ENCODE results near the gene SGCD.

Gene SGCD

DNA sequence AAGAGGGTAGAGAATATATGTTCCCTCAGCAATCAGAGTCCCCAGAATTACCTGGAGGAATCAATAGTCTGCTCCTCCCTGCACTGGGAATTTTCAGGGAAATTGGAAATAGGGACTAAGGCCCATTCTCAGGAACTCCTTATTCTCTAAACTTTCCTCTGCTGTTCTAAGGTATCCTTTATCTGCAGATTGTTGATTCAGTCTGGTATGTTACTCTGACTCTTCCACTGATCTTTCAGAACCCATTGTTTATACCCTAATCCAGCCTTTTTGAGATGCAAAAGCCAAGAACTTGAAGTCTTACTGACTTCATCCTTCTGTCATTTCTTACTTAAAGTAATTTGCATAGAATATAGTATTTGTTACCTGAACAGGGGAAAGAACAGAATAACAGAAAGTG is 379.7 kb downstream of the SGCD start:
- no peak for FAIRE-seq

DNA sequence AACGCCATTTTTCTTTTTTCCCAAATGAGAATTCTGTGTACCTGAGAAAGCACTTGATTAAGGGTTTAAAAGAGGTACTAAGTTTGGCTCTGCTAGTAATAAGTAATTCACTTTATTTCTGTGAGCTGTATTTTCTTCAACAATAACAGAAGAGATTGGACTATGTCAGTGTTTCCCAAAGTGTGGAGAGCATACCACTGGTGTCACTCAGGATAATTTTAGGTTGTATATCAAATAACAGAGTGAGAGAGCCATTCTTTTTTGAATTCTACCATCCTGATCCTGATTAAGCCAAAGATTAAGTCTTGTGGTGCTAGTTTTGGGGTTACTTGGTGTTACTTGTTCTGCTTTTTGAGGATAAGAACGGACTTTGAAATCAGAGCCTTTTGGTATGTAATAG is 380.8 kb downstream of the SGCD start:
- FAIRE-seq, result no peak

DNA sequence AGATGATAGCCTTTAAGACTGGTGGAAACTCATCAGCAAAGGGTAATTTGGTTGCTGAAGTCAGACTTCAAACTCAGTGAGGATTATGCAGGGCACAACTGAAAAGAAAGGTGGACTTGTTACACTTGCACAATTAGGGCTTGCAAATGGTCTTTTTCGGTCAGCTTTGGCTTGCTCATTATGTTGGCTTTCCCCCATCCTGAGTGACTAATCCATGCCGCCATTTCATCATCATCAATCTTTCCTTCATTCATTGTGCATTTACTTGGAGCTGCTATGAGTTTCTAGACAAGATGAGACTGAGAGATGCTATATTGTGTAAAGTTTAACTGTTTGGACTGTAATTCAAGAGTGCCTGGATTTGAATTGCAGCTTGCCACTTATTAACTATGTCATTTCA is 388.3 kb downstream of the SGCD start:
- FAIRE-seq, result no peak

DNA sequence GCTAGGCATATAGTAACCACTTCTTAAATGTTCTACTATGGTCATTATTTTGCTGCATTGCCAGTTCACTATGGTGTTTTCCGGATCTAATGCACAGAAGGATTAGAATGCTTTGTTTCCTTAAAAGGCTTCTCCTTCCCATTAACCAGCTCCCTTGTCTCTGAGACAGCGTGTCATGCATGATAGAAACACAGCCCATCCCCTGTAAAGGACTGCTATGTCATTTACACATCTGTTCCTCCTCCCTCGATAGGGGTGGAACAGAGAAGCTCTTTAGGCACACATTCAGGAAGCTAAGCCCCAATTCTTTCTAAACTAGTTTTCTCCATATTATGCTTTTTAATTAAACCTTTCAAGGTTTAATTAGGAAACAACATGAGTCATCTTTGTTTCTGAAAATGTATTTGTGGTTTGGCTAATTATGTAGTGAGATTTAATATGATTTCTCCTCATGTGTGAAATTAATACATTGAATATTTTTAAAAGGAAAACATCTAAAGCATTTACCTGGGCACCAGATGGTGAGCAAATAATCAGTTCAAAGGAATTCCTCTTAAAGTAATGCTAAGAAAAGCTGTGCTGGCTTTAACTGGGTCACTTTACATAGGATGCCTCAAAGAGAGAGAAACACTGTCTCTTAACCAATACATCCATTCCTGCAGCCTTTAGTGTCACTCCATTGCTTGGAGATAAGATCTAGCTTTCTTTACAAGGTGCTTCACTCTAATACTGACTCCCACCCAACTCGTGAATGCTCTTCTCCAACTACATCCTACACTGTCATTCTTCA is 389.8 kb downstream of the SGCD start:
- FAIRE-seq, result no peak

DNA sequence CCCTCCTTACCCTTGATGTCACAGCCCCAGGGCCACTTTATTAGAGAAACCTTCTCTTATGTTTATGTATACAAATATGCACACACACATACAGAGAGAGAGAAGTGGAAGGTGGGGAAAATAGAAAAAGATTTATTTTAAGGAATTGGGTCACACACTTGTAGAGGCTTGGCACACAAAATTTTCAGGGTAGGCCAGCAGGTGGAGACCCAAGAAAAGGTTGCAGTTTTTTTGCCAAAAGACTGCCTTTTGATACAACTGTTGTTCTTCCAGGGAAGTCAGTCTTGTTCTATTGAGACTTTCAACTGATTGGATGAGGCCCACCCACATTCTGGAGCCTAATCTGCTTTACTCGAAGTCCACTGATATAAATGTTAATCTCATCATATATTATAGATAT is 392.0 kb downstream of the SGCD start:
- FAIRE-seq, result no peak

DNA sequence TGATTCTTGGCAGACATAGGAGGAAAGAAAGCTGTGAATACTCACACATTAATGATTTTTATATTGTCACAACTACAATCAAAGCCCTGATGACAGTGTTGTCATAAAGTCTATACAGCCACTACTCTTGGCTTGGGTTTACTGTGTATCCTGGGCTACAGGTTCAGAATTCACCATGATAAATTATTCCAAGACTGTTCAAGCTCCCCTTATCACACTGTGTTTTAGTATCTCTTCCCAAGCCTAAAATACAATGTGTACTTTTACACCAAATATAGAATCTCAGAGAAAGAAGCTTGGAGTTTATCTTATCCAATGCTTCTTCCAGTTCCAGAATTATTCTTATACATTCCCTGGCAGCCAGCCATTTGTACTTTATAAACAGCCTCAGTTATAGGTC is 395.4 kb downstream of the SGCD start:
- no peak for FAIRE-seq

DNA sequence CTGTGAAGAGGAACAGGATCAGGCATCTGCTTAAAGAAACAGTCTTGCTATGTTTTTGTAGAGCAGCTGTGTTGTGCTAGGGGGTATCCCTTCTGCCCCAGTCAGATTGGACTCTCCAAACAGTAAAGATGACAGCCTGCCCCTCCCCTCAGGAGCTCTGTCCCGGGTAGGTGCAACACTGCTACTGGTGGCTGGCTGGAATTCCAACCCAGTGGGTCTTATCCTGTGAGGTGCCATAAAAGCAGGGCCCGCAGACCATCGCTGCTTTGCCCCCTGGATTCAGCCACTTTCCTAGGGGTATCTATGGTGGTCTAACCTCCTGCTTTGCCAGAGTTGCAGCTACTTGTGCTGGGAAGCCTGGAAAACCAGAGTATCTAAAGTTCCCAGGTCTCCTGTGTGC is 408.5 kb downstream of the SGCD start:
- FAIRE-seq, result no peak

DNA sequence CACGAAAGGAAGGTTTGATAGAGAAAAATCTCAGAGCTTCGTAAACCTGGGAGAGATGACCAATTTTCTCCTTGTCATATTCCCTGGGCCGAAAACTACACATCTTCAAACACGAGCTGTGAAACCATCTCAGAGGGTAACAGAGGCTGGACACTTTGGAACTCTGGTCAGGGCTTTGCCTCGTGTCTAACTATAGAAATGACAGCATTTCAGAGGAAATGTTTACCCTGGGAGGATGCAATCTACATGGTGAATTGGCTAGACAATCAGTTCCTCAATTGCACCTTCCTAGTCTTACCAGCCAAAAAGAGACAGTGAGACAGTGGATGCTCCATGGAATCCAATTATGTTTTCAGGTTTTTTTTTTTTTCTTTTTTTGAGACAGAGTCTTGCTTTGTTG is 414.6 kb downstream of the SGCD start:
- FAIRE-seq, result no peak

DNA sequence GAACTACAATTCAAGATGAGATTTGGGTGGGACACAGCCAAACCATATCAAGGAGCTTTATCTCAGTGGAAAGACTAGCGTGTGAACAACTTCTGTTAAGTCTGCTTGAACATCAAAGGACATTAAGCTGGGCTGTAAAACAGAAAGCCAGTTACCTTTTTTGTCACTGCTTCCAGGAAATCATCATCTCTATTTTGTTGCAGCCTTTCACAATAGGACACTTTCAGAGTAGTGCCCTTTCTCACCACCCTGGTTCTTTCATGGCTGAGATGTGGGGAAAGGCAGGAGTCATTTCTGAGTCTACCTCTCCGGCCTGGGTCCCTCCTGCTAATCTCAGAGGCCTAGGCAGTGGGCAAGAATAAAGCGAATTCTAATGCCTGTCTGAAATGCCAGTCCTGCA is 426.9 kb downstream of the SGCD start:
- FAIRE-seq, result no peak

DNA sequence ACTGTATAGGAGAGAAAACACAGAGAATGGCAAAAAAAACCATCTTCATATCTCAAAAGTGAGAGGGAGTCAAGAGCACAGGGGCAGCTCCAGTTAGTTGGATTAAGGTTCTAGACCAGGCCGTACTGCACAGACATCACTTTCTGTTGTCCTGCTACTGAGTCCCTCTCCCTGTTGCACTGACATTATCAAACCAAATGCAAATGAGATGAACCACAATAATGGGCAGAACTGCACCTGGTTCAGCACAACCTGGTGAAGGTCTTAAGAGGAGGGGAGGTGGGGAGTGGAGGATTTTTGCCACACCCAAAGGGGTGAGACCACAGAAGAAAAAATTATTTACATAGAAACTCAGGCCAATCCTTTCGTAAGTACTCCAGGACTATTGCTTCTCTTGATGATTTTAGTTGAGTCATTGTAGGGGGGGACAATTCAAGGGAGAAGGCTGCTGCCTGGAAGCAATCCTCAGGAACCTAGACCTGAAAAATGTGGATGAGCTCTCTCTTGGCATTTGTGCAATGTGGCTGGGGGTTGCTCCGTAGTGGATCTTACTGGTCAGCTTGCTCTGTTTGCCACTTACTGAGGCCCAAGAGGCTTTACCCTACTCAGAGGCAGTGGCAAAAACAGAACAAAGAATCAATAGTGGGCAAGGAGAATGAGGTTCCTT is 428.6 kb downstream of the SGCD start:
- no peak for FAIRE-seq

DNA sequence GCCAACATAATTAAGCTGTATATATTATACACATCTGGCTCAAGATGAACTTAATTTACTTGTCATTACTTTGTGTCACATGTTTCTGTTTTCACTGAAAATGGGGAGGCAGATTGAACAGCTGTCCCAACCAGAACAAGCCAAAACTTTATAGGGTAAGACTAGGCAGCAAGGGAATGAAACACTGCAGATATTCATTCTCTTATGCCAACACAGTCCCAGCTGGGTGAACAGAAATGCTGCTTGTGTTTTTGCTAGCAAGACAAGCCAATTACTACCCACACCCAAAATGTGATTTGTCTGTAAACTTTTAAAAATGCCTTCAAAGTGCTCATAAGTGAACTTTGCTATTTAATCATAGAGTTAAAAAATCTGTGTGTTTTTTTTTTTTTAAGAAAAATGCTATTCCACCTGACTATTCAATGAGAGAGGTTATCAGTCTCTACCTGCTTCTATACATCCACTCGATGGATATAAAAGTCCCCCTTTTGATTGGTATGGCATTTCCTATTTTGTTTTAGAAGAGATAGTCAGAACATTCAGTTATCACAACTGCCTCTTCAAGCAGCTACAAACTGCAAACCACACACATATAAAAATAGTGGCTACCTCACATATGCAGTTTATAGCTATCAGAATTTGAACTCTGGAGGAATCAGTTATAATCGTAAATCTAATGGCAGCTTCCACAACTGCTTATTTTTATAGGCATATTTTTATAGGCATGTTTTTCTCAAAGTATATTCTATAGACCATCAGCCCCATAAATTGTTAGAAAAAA is 431.2 kb downstream of the SGCD start:
- FAIRE-seq, result no peak

DNA sequence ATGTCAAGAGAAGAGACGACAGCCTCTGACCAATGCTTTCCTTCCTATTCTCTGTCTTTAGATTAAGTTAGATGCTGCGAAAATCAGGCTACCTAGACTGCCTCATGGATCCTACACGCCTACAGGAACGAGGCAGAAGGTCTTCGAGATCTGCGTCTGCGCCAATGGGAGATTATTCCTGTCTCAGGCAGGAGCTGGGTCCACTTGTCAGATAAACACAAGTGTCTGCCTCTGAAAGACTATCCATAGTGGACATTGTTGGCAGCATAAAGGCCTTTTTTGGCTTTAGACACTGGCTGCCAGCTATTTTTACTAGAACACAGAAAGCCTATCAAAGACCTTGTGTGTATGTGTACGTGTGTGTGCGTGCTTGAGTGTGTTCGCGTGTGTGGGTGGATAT is 432.2 kb downstream of the SGCD start:
- no peak for FAIRE-seq

DNA sequence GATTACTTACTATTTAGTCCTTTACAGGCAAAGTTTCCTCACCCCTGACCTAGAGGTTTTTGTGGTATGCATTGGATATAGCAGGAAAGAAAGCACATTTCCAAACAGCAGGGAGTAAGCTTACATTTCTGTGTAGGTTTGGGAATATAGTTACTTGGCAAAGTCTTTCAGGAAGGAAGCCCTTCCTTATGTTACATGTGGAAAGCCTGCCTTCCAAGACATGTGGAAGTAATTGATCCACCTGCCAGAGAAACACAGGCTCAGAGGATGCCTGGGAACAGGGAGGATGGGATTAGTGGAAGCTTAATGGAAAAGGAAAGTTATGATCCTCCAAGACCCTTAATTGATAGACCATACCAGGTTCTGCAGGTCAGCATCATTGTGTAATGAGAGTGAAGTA is 435.8 kb downstream of the SGCD start:
- no peak for FAIRE-seq

DNA sequence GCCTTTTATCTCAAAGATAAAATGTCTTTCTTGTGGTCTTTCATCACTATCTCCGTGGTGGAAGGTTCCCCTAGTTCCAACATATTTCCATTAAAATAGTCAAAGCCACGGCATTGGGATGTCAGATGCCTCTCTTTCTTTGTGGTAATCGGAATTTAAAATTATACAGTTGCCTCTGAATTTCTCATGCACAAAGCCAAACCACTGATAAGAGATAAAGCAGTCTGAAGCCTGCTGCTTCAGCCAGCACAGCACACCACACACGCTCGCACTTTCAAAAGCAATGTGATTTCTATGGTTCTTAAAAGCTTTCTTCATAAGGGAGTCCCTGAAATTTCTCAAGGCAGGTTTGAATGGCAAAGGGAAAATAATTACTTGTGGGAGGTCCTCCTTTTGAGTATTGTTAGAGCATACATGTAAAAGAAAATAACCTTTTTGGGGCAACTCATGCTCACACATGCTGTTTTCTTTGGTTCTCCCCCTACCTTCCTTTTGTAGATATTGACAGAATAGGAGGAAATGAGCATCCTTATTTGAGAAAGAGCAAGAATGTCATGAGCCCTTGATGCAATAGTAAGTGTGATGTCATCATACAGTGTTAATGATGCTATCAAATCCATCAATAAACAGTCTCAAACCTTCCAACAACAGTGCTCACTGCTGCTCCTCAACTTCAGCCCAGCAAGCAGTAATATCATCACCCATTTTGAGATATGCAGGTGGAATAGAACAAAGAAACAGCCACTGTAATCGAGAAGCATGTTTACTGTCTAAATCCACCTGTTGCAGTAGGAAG is 437.4 kb downstream of the SGCD start:
- FAIRE-seq, result no peak

DNA sequence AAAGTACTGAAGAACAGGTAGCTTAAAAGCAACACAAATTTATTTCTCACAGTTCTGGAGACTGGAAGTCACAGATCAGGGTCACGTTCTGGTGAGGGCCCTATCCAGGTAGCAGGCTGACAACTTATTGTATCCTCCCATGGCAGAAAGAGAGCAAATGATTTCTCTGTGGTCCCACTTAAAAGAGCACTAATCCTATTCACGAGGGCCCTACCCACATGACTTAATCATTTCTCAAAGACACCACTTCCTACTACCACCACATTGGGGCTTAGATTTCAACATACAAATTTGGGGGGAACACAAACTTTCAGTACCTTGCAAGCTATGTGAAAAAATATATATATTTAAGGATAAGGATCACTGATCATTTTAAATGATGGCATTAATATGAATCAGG is 447.3 kb downstream of the SGCD start:
- no peak for FAIRE-seq

DNA sequence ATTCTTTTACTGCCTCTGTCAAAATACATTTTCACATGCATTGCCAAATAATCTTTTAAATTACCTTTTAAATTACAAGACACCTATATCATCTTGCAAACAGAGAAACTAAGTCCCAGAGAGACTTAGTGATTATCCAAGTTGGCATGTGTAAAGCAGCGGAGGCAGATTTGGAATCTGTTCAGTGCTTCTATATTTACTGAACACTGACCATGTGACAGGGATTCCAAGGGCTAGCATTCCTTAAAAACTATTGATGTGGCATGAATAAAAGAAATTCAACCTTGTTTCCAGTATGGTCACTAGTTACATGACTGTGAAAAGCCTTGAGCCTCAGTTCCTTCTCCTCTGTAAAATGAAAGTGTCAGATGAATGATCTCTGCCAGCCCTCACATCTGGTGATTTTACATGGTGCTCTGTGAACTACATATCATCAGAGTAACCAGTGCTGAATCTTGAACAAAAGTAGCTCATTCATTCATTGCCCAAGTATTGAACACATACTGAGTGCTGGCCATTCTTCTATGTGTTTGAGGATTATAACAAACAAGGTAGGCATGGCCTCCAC is 451.3 kb downstream of the SGCD start:
- no peak for FAIRE-seq

DNA sequence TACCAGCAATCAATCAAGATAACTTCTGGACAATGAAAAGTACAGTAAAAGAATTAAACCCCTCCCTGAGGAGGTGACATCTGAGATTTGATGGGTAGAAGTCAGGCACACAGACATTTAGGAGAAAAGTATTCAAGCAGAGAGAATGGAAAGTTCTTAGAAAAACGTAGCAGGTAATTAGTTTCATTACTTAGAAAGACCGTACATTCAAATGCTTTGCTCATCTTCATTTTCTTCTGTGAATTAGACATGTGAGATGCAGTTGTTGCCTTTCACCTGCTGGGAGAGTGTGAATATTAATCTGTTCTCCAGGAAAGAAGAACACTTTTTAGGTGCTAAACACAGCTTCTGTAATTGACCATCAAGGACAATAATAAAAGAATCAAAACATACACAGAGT is 451.8 kb downstream of the SGCD start:
- FAIRE-seq, result no peak

DNA sequence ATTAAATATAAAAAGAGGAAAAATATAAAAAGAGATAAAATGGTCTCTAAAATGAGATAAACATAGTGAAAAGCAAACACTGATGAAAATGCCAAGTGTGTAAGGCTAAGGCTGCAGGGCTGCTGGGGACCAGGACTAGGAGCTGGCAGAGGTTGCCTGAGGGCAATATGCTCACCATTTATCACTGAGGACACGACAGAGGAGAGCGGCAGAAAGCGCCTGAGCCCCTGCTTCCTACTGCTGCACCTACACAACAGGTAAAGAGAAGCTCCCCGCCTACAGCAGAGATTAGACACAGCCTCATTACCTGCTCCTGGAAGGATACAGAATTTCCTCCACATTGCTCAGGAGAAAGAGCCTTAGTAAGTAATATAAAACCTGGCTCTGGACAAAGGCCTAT is 452.5 kb downstream of the SGCD start:
- no peak for FAIRE-seq

DNA sequence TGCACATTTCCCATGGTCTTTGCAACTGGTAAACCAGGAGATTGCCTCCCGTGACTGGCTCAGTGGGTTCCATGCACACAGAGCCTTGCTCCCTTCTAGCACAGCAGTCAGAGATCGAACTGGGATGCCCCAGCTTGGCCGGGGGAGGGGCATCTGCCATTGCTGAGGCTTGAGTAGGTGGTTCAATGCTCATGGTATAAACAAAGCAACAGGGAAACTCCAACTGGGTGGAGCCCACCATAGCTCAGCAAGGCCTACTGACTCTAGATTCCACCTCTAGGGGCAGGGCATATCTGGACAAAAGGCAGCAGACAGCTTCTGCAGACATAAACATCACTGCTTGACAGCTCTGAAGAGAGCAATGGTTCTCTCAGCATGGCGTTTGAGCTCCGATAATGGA is 456.1 kb downstream of the SGCD start:
- FAIRE-seq, result no peak

DNA sequence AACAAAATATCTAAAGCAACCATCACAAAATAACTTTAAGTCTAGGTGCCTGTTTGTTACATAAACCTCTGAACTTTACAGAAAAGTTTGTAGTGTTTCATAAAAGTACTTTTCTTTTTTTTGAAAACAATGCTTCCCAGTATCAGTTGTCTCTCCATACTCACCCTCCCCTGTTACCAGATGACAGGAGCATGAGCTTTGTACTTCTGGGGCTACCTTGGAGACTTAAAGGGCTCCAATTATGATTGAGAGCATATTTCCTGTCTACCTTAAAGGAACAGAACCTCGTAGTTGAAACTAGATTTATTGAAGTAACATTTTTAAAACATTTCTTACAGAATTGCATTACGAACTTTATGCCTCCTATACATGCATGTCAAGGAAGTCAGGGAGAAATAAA is 467.7 kb downstream of the SGCD start:
- no peak for FAIRE-seq

DNA sequence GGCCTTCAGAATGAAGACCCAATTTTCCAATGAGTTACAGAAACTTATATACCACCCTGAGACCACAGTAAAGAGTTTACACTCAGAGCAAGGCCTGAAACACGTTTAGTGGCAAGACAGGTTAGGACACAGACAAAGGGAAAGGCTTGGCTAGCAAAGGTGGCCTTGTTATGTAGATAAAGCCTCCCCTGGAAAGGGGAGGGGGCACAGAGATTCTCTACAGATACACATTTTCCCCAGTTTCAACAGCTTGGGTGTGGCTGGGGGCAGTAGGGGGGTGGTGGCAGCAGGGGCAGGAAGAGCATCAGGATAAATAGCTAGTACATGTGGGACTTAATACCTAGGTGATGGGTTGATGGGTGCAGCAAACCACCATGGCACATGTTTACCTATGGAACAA is 471.2 kb downstream of the SGCD start:
- no peak for FAIRE-seq

DNA sequence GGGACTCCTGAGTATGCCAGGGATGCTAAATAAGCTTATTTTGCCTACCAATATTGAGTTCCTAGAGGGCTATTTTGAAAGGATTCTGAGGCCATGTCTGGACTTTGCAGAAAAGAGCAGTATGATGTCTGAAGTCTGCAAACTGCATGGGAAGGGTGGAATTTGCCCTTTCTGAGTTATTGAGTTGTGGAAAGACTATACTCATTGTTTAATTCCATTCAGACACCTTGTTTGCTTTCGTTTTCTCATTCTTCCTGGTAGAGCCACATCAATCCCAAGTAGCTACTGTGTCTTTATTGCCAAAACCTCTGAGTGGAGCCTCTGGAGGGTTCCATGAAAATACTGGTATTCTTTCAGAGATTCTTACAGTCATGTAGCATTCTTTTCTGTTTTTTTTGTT is 472.2 kb downstream of the SGCD start:
- no peak for FAIRE-seq

DNA sequence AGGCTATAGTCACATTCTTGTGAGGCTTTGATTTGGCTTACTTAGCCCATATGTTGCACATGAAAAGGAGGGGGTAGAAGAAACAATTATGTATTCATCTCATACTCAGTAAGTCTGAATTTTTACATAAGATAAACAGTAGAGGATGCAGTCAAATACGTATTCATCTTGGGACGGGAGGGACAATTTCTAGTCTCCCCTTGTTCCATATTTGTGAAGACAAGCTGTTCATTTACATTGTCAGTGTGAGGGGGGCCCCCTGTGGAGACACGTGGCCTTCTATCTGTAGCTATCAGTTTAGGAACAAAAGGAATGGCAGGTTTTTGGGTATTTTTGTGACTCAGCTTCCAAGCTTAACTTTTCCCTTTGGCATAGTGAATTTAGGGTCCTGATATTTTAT is 474.0 kb downstream of the SGCD start:
- no peak for FAIRE-seq
